ENCODE measurements around the gene COL15A1.

The COL15A1 gene

DNA sequence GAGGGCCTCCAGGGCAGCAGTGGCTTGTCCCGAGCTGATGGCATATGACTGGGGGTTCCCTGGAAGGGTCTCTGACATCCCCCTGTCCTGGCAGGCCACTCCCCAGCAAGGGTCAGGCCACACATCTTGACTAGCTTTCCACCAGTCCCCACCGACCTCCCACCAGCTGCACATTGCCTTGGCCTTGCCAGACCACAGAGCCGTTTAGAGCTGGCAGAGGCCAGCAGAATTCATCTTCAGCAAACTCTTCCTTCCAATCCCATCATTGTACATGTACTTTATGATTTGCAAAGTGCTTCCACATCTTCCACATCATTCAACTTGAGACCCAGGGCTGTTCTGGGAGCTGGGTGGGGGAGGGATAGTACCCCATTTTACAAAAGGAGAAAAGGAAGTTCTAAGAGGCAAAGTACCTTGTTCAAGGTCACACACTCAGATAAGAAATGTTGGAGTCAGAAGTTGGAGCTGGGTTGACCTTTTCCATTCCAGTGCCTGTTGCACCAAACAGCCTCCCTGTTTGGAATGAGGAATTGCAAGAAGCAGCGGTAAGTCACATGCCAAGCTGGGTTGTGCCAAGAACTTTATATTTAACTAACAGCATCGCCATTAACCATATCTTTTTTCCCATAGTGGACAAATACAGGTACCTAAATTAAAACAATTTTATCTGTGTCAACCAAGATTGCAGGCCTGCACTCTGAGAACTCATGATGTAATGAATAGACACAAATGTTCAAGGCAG, 25.8 kb upstream of the COL15A1 start:
- no peak for DNase-seq

DNA sequence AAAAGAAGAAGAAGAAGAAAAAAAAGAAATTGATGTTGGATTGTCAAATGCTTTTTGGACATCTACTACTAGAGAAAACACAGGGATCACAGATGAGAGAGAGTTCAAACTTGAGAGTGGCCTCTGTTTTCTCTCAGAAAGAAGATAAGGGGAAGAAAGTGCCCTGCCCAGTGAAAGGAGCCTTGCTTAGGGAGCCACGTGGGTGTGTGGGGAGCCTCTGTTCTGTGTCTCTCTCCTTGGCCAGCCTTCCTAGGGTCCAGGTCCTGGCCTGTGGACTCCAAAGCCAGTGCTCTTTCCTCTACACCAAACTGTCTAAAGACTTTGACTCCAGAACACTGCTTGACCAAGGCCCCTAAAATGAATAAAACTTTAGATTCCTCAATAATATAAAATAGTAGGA, 22.0 kb upstream of the COL15A1 start:
- no peak for DNase-seq

DNA sequence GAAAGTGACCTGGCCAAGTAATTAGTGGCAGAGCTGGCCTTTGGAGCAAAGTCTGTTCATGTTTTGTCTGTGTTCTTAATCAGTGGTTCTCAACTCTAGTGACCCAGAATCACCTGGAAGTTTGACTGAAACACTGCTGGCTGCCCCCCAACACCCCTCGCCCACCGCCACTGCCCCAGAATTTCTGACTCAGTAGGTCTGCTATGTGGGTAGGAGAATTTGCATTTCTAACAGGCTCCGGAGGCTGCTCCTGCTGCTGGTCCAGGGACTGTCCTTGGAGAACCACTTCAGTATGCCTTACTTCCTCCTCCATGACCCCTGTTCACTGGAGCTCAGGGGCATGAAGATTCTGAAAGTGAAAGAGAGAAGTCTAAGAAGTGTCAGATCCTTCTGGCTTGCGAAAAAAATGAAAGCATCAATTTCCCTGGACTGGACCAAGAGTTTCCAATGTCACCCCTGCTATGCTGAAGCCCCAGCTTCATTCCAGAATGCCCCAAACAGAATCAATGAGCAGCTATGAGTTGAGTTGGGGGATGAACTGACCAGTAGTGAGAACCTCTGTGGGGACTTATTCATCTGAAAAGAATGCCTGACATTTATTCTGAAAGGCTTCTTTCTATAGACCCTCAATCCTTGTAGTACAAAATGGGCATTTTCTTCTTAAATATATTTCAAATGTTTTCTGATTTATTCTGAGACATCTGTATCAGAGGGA, 20.8 kb upstream of the COL15A1 start:
- no peak for DNase-seq

DNA sequence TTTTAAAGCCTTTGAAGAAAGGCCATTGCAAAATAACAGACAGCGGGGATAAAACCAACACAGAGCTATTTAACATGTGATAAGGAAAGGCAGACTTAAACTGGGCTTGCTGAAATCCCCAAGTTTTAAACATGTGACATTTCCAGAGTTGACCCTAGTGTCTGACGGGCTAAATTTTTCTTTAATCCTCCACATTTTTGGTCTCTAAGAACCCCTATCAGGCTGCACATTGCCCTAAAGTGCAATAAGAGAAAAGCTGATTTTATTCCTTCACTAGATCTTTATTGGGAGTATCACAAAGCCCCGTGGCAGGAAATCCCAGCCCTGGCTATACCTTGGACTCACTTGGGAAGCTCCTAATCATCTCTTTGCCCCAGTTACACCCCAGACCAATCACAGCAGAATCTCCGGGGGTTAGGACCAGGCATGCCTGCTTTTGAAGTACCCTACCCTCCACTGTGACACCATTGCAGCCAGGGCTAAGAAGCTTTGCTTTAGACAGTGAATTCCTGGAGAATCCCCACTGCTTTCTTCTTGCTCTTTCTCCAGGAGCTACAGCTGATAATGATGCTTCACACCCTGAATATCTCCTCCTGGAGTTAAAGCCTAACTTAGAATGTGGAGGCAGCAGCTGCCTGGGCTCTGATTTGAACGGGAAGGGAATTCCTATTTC, 20.1 kb upstream of the COL15A1 start:
- no peak for DNase-seq

DNA sequence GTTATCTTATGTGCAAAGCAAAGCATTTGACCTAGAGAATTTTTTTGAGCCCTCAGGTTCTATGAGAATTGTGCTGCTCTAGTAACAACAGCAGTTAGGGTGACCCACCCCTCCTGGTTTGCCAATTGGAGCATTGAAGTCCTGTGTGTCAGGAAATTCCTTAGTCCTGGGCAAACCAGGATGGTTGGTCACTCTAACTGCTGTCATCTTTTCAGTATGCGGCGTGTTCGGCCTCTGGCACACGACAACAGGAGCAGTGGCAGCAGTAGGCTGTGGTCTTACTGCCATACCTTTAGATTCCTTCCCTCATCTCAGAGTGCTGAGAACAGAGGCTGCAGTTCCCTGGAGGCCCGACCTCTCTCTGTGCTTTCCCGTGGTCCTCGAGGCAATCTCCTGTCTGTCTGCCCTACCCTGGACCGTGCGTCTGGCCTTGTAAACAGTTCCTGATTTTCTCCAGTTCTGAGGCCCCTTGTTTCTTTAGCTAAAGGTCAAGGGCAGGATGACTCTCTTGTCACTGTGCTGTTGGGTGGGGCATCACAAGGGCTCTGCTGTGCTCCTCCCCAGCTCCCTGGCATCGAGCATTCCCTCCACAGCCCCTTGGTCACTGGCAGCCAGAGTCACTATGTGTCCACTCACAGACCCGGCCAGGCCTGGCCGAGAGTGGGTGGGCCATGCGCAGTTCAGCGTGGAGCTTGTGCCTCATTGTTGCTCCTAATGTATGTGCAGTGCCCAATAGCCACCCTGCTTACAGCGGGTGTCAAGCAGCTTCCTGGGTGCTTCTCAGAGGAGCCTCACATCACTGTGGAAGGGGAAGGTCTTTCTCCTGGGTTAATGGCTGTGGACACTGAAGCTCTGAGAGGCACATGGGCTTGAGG, 18.5 kb upstream of the COL15A1 start:
- DNase-seq, result no peak

DNA sequence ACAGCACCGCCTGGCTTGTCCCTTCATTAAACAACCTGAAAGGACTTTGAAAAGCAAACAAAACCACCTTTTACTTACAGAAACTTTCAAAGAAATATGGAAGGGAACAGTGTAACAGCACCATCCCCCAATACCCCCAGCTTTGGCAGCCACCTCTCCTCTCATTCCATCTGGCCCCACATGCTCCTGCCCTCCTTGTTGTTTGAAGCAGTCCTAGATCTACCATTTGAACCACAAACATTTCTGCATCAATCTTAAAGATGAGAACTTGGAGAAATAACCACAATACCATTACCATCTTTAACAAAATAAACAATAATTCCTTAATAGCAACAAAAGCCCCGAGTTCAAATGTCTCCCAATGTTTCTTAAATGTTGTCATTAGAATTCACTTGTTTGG, 17.8 kb upstream of the COL15A1 start:
- DNase-seq, result no peak

DNA sequence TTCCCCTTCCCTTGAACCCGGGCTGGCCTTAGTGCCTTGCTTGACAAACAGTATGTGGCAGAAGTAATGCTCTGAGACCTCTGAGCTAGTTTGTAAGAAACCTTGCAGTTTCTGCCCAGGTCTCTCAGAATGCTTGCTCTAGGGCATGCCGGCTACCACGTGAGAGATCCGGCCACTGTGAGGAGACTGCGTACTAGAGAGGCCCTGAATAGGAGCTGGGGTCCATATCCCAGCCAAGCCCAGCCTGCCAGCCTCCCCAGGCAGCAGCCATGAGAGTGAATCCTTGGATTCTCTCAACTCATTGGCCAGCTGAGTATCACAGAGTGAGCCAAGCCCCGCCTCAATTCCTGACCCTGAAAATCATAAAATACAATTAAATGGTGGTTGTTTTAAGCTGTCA, 16.0 kb upstream of the COL15A1 start:
- no peak for DNase-seq

DNA sequence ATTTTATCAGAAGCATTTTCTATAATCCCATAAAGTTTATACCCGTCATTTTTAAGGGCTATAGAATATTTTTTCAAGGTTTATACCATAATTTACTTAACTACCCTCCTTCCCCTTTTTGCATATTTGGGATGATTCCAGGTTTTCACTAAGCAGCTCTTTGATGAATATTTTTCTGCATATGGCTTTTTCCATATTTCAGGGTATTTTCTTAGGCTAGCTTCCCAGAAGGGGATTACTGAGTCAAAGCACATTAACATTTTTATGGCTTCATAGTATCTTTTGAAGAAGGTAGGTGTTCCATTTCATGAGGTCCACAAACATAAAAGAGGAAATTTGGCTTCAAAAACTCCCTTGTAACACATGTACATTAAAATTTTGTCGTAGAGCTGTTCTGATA, 14.6 kb upstream of the COL15A1 start:
- DNase-seq, result no peak

DNA sequence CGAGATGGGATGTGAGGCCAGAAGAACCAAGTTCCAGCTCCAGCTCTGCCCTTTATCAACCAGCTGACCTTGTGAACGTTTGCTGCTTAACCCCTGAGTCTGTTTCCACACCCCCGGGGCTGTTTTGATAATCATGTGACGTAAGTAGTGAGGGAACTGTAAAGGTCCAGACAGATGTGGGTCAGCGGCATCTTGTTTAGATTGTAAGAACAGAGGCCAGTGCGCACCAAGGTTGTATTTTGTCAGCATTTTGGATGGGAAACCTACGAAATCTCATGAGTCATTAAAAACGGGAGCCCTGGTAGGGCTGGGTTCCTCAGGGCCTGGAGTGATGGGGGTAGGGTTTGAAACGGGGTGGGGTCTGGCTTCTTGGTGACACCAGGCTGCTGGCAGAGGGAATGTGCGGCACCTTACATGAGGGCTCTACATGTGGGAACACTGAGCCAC, 13.8 kb upstream of the COL15A1 start:
- DNase-seq, result no peak

DNA sequence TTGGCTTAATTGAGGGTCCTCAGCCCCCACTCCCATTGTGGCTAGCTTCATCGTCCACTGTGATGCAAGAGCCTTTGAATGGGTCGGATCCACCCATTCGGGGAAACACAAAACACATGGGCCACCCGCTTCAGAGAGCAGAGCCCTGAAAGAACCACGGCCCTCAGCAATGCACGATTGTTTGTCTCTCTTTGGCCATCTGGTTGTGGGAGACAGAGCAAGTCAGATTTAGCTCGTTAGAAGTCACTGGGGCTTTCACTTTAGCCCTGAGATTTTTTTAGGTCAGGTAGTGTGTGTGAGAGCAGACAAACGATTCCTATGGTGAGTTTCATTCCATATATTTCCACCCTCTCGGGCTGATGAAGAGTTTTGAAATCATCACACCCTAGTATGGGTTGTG, 12.9 kb upstream of the COL15A1 start:
- no peak for DNase-seq

DNA sequence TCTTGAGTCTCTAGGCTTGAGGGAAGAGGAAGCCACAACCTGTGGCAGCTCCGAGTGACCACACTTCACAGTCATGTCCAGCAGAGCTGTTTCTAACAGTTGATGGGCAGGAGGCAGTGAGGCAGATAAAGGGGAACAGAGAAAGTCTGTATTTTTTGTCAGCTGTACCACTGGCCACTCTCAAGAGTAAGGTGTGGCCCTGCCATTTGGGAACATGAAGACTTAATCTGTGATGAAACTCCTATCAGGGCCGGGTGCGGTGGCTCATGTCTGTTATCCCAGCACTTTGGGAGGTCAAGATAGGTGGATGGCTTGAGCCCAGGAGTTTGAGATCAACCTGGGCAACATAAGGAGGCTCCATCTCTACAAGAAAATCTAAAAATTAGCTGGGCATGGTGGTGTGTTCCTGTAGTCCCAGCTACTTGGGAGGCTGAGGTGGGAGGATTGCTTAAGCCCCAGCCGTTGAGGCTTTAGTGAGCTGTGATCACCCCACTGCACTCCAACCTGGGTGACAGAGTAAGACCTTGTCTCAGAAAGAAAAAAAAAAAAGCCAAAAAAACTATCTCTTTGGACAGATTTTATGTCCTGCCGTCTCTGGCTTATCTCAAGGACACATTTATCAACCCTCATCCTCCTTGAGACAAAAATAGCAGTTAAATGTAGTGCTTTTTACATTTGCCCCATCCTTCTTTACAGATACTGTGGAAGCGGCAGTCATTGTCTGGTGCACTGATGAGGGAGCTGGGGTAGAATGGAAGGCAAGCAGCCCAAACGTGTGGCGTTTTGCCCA, 11.9 kb upstream of the COL15A1 start:
- DNase-seq, result no peak

DNA sequence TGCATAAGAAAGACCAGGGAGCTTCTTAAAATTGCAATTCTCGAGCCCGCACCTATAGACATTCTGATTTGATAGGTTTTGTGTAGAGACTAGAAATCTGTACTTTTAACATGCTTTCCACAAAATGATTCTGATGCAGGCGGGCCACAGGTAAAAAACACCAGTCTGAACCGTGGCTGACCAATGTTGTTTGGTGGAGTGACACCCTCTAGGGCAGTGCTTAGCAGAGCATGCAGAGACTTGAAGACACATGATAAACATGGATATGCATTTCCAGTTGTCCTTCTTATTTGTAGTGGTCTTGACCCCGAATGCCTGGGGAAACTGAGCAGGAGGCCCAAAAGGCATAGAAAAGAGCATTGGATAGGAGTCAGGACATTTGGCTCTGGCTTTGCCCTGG, 10.5 kb upstream of the COL15A1 start:
- no peak for DNase-seq

DNA sequence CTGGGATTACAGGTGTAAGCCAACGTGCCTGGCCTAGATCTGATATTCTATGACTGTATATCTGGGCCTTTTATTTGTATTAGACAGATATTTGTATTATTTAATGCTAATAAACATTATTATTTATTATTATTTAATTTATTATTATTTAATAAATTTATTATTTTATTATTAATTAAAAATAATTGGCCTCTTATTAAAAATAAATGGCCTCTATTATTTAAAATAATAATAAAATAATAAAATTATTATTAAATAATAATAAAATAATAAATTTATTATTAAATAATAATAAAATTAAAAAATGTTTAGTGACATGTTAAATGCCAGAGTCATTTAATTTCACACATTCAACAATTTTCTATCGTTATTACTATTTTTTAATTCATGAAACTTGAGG, 9.8 kb upstream of the COL15A1 start:
- DNase-seq, result no peak

DNA sequence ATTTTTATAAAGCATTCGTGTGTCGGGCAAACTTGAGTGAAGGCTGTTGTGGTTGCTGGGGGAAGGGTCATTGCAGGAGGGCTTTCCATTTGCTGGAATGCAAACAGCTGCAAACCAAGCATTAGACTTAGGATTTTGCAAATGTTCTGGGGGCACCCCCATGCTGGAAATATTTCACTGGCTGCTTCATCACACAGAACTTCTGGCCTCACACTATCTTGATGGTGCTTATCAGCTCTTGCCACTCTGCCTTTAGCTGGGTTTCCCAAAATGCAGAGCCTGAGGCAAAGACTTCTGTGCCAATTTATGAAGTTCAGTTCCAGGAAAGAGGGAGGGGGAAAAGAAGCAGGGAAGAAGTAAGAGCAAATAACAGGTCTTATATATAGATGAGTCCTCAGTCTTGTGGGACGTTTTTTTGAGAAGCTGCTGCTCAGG, 8.6 kb upstream of the COL15A1 start:
- no peak for DNase-seq

DNA sequence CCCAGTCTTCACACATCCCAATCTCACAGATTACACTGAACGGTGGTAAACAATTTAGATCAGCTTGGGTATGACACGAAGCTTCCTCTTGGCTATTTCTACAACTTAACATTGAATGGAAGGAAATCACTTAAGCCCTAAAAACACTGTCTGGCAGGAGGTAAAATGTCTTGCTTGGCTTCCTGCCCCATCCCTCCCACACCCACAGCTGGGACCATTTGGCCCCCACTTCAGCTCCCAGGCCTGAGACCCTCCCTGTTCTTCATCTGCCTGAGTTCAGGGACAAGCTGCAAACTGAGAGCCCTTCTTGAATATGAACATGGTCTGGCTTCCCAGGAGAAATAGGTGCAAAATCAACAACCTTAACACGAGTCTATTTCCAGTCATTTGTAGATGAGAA, 3.4 kb upstream of the COL15A1 start:
- DNase-seq, result no peak

DNA sequence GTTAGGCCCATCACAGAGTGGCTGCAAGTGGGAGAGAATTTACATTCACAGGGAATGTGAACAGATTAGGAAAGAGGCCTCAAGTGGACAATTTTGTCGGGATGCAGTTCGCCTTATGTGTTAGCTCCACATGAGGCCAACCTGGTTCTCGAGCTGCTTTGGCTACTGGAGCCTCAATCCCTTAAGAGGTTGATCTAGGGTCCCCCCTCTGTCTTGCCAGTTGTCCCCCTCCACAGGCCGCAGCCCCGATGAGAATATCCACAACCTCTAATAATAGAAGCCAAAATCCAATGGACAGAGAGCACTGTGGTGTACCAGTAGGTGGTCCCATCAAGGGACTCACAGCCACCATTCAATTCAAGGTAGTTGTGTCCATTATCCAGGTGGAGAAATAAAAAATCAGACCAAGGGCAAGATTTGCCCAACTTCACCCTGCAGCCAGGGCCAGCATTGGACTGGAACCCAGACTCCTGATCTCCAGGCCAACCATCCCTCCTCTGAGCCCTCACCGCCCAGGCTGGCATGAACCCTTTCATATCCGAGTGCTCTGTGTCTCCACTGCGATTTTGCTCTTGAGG, 1.7 kb upstream of the COL15A1 start:
- DNase-seq, result no peak

DNA sequence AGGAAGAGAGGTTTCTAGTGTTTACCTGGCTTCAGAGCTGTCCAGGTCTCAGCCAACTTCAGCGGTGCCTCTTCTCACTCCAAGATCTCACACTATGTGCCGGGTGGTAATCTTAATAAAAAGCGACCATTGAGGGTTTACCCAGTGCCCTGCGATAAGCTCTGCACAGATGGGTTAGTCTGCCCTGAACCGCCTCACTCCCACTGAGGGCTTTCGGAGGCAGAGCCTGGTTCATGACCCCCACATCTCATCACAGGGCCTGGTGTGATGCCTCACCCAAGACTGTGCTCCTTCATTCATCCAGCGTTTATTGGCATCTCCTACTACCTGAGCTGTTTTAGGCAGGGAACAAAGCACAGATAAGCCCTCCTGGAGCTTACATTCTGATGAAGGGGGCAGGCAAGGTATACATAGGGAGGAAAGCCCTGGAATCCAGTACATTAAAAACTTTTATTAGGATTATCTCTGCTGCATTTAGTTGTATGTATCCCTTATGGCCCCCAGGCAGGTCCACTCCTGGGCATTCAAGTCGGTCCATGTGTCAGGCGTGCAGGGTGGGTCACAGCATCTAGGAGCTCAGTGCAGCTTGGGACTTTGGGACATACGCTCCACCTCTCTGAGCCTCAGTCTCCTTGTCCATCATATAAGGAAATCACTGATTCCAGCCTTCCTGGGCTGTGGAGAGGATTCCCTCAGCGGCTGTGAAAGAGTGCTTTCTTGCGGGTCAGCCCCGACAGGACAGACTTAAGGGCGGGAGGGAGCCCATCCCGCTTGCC, 613 bp upstream of the COL15A1 start:
- no peak for DNase-seq

DNA sequence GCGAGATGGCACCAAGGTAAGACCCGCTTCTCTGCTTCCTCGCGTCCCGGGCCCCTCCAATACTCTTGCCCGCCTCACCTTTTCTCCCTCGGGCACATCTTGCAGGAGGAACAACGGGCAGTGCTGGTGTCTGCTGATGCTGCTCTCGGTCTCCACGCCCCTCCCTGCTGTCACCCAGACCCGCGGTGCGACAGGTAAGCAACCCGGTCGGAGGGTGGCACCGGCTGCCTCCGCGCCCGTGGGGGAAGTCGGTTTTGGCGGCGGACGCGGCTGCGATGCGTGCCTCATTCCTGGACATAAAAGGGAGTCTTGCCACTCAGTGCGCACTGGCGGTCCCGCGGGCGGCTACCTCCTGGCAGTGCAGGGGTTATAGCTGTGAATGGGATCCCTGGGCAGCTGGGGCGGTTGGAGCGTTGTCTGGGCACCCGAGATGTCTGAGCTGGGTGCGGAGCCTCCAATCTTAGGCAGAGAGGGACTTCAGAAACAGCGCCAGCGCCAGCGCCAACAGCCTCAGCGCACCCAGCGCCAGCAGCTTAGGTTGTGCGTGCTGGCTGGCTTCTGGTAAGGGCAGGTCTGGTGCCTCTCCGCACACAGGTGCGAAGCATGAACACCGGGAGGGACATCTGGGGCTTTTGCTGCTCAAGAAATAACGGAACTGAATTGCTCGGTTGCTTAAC, 488 bp downstream of the COL15A1 start:
- peak; percentile 38 for DNase-seq

DNA sequence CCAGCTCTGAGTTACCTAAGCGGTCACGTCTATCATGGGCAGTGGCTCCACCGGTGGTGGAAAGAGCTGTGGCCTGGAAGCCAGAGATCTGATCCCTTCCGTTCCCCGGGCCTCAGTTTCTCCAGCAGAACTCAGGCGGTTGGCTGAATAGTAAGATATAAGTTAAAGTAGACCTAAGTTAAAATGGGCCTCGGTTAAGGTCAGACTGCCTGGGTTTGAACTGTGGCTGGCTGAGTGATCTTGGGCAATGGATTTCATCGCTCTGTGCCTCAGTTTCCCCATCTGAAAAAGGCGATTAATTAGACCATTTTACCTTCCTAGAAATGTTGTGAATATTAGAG, 997 bp downstream of the COL15A1 start:
- DNase-seq, result no peak

DNA sequence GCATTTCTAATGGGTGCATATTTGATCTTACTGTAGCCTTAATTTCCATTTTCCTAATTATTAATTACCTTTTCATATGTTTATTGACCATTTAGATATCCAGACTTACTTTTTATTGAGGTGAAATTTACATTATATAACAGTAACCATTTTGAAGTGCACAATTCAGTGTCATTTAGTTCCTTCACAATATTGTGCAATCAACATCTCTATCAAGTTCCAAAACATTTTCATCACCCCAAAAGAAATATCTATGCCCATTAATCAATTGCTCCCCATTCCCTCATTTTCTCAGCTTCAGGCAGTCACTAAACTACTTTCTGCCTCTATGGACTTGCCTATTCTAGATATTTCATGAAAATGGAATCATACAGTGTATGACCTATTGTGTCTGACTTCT, 5.9 kb downstream of the COL15A1 start:
- DNase-seq, result no peak

DNA sequence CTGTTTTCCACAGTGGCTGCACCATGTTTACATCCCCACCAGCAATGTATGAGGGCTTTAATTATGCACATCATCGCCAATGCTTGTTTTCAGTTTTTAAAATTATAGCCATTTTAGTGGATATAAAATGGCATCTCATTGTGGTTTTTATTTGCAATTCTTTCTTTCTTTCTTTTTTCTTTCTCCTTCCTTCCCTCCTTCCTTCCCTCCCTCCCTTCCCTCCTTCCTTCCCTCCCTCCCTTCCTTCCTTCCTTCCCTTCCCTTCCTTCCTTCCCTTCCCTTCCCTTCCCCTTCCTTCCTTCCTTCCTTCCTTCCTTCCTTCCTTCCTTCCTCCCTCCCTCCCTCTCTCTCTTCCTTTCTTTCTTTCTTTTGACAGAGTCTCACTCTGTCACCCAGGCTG, 6.6 kb downstream of the COL15A1 start:
- DNase-seq, result no peak

All from NCI-H146 (cell line).